B cell (primary cell): ENCODE results near the gene SETD1A.

Experiments used
- CTCF ChIP-seq: fragments of 200-600 bp; IDR thresholded peaks from one replicate; pipeline ENCODE4 v1.8.0; 2022; ENCODE audit warnings: antibody characterized with exemption, mild to moderate bottlenecking
- EZH2 ChIP-seq: IDR thresholded peaks from 2 replicates; pipeline ENCODE4 v1.6.1; 2012; ENCODE audit warnings: borderline replicate concordance, low read depth, mild to moderate bottlenecking, moderate library complexity, low read length; ENCODE audit not compliant: insufficient read depth, poor library complexity, severe bottlenecking

GRCh38 chr16:30986129-30986991 is 28.8 kb downstream of the SETD1A start:
- no peak for TF ChIP-seq CTCF
- TF ChIP-seq EZH2, result no peak
